Rectal smooth muscle tissue (tissue), 1 donor: ENCODE results near the gene CPSF6.
"Not testable (repeated sequence)": the region's sequence is repeated elsewhere in the genome, so short reads cannot be mapped to it uniquely, and the experiment has no call there.

Experiments
- H3K27ac ChIP-seq: one replicate; pipeline ENCODE4 v1.7.0; 2013; ENCODE audit warnings: low read depth, low read length, inconsistent platforms
- H3K27me3 ChIP-seq: one replicate; pipeline ENCODE4 v1.7.0; 2013; ENCODE audit warnings: low read length; ENCODE audit not compliant: control insufficient read depth, insufficient read depth
- H3K36me3 ChIP-seq: one replicate; pipeline ENCODE4 v1.7.0; 2013; ENCODE audit warnings: low read length; ENCODE audit not compliant: control insufficient read depth, insufficient read depth
- H3K4me1 ChIP-seq: one replicate; pipeline ENCODE4 v1.7.0; 2013; ENCODE audit warnings: low read length; ENCODE audit not compliant: control insufficient read depth, insufficient read depth
- H3K4me3 ChIP-seq: one replicate; pipeline ENCODE4 v1.7.0; 2013; ENCODE audit warnings: low read length
- H3K9ac ChIP-seq: one replicate; pipeline ENCODE4 v1.7.0; 2013; ENCODE audit warnings: low read length

CPSF6 gene

DNA sequence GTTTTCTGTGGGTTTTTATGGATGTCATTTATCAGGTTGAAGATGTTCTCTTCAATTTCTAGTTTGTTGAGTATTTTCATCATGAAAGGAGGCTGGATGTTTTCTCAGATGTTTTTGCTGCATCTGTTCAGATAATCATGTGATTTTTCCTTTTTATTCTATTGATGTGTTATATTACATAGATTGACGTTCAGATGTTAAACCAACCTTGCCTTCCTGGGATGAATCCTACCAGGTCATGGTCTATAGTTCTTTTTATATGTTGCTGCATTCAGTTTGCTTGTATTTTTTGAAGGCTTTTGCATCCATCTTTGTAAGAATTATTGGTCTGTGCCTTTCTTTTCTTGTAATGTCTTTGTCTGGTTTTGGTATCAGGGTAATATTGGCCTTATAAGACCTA, 64.9 kb downstream of the CPSF6 start:
- no peaks in the 10 kb centered on the region for H3K4me1 ChIP-seq
- H3K27ac ChIP-seq: no peak overlapping the region
- H3K9ac ChIP-seq: no peak overlapping the region
- no peaks in the 10 kb centered on the region for H3K27me3 ChIP-seq
- no peak overlapping the region for H3K4me3 ChIP-seq
- no peaks in the 10 kb centered on the region for H3K36me3 ChIP-seq

DNA sequence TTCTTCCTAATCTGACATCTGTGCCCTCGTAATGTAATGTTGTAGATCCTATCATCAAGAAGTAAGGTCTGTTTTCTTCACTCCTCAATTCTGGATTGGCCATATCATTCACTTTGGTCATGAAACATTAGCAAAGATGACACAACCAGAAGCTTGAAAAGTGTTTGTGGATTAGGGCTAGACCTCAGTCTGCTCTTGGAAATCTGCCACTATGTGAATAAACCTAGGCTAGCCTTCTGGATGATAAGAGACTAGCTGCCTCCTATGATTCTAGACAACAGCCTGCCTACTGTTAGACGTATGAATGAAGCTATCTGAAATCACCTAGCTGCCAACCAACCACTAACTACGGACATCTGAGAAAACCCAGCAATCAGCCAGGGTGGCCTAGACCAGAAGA, 70.1 kb downstream of the CPSF6 start:
- H3K36me3 ChIP-seq: no peaks in the 10 kb centered on the region
- H3K4me1 ChIP-seq: no peaks in the 10 kb centered on the region
- no peak overlapping the region for H3K4me3 ChIP-seq
- H3K9ac ChIP-seq: no peak overlapping the region
- no peaks in the 10 kb centered on the region for H3K27me3 ChIP-seq
- no peak overlapping the region for H3K27ac ChIP-seq

DNA sequence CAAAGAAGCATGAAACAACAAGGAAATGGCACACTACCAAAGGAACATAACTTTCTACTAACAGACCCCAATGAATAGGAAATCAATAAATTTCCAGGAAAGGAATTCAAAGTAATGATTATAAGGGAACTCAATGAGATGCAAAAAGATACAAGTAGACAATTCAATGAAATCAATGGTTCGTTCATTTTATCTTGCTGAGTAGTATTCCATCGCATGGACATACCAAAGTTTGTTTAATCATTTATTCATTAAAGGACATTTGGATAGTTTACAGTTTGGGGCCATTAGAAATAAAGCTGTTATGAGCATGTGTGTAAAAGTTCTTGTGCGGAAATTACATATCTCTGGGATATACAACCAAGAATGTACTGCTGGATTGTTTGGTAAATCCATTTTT, 73.8 kb downstream of the CPSF6 start:
- Histone ChIP-seq H3K27me3 (no peaks in the 10 kb centered on the region), H3K9ac (no peak overlapping the region), H3K36me3 (no peaks in the 10 kb centered on the region), H3K27ac (no peak overlapping the region), H3K4me3 (no peak overlapping the region), H3K4me1 (no peaks in the 10 kb centered on the region)

GRCh38 chr12:69316784-69317183, 77.4 kb downstream of the CPSF6 start:
- not testable (repeated sequence) for H3K27me3 ChIP-seq, H3K4me3 ChIP-seq, H3K27ac ChIP-seq, H3K9ac ChIP-seq, H3K4me1 ChIP-seq, H3K36me3 ChIP-seq

DNA sequence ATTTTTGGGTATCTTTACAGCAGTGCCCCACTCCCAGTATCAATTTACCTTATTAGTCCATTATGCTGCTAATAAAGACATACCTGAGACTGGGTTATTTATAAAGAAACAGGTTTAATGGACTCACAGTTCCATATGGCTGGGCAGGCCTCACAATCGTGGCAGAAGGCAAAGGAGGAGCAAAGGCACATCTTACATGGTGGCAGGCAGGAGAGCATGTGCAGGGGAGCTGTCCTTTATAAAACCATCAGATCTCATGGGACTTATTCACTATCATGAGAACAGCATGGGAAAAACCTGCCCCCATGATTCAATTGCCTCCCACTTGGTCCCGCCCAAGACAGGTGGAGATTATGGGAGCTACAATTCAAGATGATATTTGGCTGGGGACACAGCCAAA, 77.9 kb downstream of the CPSF6 start:
- not testable (repeated sequence) for H3K4me1 ChIP-seq, H3K9ac ChIP-seq, H3K27me3 ChIP-seq, H3K36me3 ChIP-seq, H3K27ac ChIP-seq, H3K4me3 ChIP-seq

DNA sequence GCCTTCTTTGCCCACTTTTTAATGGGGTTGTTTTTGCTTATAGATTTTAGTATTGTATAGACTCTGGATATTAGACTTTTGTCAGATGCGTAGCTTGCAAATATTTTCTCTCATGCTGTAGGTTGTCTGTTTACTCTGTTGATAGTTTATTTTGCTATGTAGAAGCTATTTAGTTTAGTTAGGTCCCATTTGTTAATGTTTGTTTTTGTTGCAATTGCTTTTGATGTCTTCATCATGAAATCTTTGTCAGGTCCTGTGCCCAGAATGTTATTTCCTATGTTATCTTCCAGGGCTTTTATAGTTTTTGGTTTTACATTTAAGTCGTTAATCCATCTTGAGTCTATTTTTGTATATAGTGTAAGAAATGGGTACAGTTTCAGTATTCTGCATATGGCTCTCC, 78.9 kb downstream of the CPSF6 start:
- no peak overlapping the region for H3K4me3 ChIP-seq
- no peaks in the 10 kb centered on the region for H3K4me1 ChIP-seq
- no peak overlapping the region for H3K9ac ChIP-seq
- no peaks in the 10 kb centered on the region for H3K36me3 ChIP-seq
- no peaks in the 10 kb centered on the region for H3K27me3 ChIP-seq
- no peak overlapping the region for H3K27ac ChIP-seq

GRCh38 chr12:69321351-69321750, 82.0 kb downstream of the CPSF6 start:
- no peaks in the 10 kb centered on the region for H3K36me3 ChIP-seq
- no peak overlapping the region for H3K27ac ChIP-seq
- H3K9ac ChIP-seq: no peak overlapping the region
- H3K4me3 ChIP-seq: no peak overlapping the region
- H3K27me3 ChIP-seq: no peaks in the 10 kb centered on the region
- no peaks in the 10 kb centered on the region for H3K4me1 ChIP-seq
